Fibroblast of mammary gland (primary cell): ENCODE results near the gene IBA57.

Experiments
- DNase-seq: peaks from one replicate; pipeline ENCODE4 v3.0.0-alpha.2; 2010; ENCODE audit warnings: low read depth
- H3K4me3 ChIP-seq: 2 replicates; pipeline ENCODE4 v1.5.1; 2011; ENCODE audit warnings: low read depth, mild to moderate bottlenecking, low read length, moderate library complexity; ENCODE audit not compliant: control insufficient read depth
- CTCF ChIP-seq: conservative IDR thresholded peaks from 2 replicates; pipeline ENCODE4 v1.5.1; 2011; ENCODE audit warnings: low read depth, low read length, inconsistent platforms; ENCODE audit not compliant: control insufficient read depth, insufficient read depth

IBA57 gene

GRCh38 chr1:228208831-228209551 is 43.4 kb downstream of the IBA57 start:
- no peak for DNase-seq

DNA sequence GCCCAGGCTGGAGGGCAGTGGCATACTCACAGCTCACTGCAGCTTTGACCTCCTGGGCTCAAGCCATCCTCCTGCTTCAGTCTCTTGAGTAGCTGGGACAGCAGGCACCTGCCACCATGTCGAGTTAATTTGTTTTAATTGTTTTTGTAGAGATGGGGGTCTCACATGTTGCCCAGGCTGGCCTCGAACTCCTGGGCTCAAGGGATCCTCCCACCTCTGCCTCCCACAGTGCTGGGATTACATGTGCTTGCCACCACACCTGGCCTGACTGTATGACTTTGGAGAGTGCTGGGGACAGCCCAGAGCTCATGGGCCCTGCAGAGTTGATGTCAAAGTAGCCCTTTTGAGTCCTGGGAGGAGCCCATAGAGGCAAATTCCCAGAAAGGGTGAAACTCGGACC is 44.1 kb downstream of the IBA57 start:
- no peak overlapping the region for H3K4me3 ChIP-seq
- TF ChIP-seq CTCF, result no peak
- DNase-seq, result no peak

More at GRCh38 chr1:228208831-228209551, 43.4 kb downstream of the IBA57 start:
- no peak for TF ChIP-seq CTCF
- H3K4me3 ChIP-seq, result no peak overlapping the region

DNA sequence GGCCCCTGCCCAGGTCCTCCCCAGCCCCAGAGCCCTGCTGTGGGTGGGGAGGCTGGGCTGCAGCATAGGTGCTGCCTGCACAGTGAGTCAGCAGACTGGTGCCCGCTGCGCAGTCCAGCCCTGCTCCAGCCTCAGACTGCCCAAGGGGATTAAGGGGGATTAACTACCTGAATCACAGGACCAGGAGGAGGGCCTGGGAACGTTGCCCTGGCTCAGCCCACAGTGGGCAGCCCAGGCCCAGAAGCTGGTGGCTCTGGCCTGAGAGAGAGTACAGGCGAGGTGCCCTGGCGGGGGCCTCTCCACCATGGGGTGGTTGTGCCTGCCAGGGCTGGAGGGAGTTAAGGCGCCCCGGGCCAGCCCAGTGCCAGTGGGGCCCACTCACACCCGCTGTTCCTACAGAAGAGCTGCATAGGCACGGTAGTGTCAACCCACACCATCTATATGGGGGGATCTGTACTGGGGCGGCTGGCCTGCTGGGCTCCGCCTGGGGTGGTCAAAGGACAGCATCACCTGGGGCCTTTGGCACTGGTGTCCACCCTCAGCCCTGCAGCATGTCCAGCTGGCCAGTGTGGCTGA is 44.6 kb downstream of the IBA57 start:
- no peak overlapping the region for H3K4me3 ChIP-seq
- TF ChIP-seq CTCF, result no peak
- DNase-seq, result no peak

DNA sequence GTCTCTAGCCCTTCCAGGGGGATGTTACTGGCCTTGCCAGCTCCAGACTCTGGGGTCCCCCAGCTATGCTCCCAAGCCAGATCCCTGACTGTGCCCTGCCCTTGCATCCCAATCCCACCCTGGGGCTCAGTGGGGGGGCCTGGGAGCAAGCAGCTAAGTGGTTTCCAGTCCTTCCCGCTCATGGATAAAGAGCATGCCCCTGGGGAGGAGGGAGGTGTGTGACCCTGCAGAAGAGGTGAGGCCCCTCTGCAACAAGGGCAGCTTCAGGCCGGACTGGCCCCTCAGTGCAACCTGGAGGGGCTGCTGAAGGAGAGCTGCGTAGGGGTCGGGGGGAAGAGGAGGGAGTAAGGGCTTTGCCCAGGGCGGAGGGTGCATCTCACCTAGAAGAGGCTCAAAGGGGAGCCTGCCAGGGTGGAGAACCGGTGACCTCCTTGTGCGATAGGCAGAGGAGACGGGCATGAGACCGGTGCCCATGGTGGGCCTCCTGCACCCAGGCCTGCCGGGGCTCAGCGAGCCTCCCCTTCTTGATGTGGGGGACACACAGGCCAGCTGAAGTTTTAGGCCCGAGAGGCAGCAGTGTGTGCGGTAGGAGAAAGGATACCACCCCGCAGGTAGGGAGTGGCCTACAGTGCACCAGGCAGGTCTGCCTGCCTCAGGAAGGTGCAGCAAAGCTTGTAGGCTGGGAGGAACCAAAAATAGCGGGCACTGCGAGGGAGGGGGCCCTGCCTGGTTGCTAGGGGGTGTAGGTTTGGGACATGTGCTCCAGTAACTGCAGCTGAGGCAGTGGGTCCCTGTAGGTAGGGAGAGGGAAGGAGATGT is 45.3 kb downstream of the IBA57 start:
- no peak overlapping the region for H3K4me3 ChIP-seq
- TF ChIP-seq CTCF, result no peak

GRCh38 chr1:228211531-228212414 is 46.2 kb downstream of the IBA57 start:
- no peak overlapping the region for H3K4me3 ChIP-seq
- no peak for TF ChIP-seq CTCF

More for the DNA sequence above, 45.3 kb downstream of the IBA57 start:
- DNase-seq, result no peak

DNA sequence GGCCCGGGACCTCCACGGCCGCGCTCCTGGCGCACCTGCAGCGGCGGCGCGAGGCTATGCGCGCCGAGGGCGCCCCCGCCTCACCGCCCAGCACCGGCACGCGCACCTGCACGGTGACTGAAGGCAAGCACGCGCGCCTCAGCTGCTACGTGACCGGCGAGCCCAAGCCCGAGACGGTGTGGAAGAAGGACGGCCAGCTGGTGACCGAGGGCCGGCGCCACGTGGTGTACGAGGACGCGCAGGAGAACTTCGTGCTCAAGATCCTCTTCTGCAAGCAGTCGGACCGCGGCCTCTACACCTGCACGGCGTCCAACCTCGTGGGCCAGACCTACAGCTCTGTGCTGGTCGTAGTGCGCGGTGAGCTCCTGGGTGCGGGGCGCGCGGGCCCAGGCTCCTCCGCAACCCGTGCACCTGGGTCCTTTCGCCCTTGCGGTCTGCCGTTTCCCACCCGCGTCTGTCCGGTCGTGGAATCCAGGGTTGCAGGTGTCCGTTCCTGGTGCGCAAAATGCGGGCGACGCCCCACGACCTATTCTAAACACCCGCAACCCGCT is 46.9 kb downstream of the IBA57 start:
- no peak for DNase-seq
- no peak for TF ChIP-seq CTCF
- no peak overlapping the region for H3K4me3 ChIP-seq

More at GRCh38 chr1:228211531-228212414, 46.2 kb downstream of the IBA57 start:
- DNase-seq, result no peak
